Astrocyte (in vitro differentiated cells and primary cell): Measurements from ENCODE around the gene CA10.

Experiments
- EZH2 ChIP-seq: IDR thresholded peaks from 2 replicates; pipeline ENCODE4 v1.6.1; 2012; ENCODE audit warnings: mild to moderate bottlenecking, low read length, inconsistent platforms; ENCODE audit not compliant: insufficient read depth
- TF ChIP-seq, protein P1 (sequence below): IDR thresholded peaks from 2 replicates; pipeline ENCODE4 v1.5.1; 2011; ENCODE audit warnings: low read depth, mild to moderate bottlenecking, inconsistent platforms, low read length, moderate library complexity; ENCODE audit not compliant: insufficient read depth

DNA sequence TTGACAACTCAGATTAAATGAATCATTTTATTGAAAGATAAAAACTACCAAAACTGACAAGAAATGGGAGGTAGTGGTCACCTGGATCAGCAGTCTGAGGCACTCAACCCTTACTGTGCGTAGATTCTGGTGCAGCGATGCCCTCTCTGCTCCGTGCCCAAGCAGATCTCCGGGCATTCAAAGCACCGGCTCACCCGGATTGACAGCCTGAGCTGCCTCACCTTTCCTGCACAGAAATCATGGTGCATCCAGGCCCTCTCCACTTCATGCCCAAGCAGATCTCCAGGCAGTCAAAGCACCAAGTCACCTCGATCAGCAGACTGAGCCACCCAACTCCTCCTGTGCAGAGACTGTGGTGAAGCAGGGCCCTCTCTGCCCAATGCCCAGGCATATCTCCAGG is 196.8 kb downstream of the CA10 start:
- TF ChIP-seq, protein P1, sequence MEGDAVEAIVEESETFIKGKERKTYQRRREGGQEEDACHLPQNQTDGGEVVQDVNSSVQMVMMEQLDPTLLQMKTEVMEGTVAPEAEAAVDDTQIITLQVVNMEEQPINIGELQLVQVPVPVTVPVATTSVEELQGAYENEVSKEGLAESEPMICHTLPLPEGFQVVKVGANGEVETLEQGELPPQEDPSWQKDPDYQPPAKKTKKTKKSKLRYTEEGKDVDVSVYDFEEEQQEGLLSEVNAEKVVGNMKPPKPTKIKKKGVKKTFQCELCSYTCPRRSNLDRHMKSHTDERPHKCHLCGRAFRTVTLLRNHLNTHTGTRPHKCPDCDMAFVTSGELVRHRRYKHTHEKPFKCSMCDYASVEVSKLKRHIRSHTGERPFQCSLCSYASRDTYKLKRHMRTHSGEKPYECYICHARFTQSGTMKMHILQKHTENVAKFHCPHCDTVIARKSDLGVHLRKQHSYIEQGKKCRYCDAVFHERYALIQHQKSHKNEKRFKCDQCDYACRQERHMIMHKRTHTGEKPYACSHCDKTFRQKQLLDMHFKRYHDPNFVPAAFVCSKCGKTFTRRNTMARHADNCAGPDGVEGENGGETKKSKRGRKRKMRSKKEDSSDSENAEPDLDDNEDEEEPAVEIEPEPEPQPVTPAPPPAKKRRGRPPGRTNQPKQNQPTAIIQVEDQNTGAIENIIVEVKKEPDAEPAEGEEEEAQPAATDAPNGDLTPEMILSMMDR: no peak
- TF ChIP-seq EZH2: no peak
